Measurements from ENCODE around the gene CDKN1C. TPM values are rescaled to one million over a fixed set of nuclear protein-coding genes. Genes with fewer than 3 reads are reported as not detected.

Gene CDKN1C
- total RNA-seq: 1.1 and 1.4 TPM in 2 replicates

DNA sequence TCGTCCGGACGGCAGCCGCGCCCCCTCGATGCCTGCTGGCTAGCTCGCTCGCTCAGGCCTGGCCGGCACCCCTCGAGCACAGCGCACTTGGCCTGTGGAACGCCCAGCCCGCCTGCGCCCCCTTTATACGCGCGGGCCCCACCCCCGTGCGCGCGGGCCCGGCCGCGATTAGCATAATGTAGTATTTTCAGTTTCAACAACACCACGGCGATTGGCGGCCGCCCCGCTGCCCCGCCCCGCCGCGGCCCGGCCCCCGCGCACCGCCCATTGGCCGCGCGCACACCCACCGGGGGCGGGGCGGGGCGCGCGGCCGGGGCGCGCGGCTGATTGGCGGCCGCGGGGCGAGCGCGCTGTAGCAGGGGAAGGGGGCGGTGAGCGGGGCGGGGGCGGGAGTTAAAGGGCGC is at the start of gene CDKN1C:
Gene CDKN1C, minus strand, starts transcription at position 98 of the 404 bp plus-strand sequence. CDS start 319 bp downstream, outside the sequence.
- ATAC-seq (ENCODE audit: low read depth) (peak; percentile 90), DNase-seq (peak; percentile 77)
- Mint-ChIP-seq H3K4me3 (peak within 1 kb of the TSS; percentile 90), H3K27me3 (peaks cover 9% of the 10 kb centered on the region), H3K4me1 (peaks cover 9% of the 10 kb centered on the region), H3K9me3 (no peaks in the 10 kb centered on the region), H3K36me3 (ENCODE audit: low read depth) (no peaks in the 10 kb centered on the region), H3K27ac (no peak within 1 kb of the TSS)
- CTCF ChIA-PET: interaction anchor here (11.9 kb wide), 1 partner anchor 353 kb away, joined by 334 read pairs; no protein-coding TSS in a partner anchor
- POLR2A ChIA-PET: interaction anchor here (0.9 to 1.6 kb wide), 2 partner anchors 17 to 352 kb away, joined by 3 to 7 read pairs; a partner anchor contains a TSS
- intact Hi-C loops (cut with micrococcal nuclease): loop anchor here (1.0 to 10.0 kb wide), 5 partner anchors 93 to 691 kb away; partner anchors contain the start of genes CARS1, TRPM5 and TSSC4
- TF ChIP-seq CTCF (IDR thresholded peaks at IDR 0.05): no peak

DNA sequence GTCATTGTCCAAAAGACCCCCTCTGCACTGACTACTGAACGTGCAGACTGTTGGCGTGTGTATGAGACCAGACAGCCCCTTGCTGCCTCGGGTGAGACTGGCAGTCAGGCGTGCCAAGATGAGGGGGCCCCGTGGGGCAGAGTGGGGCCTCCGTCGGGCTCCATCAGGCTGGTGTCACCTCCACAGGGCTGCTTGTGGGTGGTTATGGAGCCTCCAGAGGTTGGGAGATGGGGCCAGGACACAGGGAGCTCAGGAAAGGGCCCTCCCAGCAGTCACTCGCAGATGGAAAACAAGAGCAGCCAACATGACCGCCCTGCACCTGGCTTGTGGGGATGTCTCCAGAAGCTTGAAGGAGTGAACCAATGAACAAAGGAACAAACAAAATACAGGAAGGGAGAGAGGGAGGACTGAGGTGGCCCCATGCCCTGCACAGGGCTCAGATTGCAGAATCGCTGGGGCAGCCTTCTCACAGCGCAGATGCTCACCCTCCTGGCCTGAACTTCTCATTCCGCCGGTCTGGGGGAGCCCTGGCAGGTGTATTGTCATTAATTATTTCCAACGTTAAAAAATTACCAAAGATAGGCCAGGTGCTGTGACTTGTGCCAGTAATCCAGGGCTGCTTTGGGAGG is 49.1 kb upstream of the CDKN1C start:
- ChIA-PET POLR2A (no interaction called here), CTCF (no interaction called here)
- intact Hi-C loops (cut with micrococcal nuclease): no loop called here
- TF ChIP-seq CTCF (IDR thresholded peaks at IDR 0.05): no peak
- Mint-ChIP-seq H3K27me3 (peaks cover 6% of the 10 kb centered on the region), H3K27ac (no peak overlapping the region), H3K4me3 (no peak overlapping the region), H3K36me3 (ENCODE audit: low read depth) (peaks cover 2% of the 10 kb centered on the region), H3K9me3 (peaks cover 11% of the 10 kb centered on the region), H3K4me1 (peaks cover 7% of the 10 kb centered on the region)
- no peak for ATAC-seq (ENCODE audit: low read depth)
- no peak for DNase-seq

DNA sequence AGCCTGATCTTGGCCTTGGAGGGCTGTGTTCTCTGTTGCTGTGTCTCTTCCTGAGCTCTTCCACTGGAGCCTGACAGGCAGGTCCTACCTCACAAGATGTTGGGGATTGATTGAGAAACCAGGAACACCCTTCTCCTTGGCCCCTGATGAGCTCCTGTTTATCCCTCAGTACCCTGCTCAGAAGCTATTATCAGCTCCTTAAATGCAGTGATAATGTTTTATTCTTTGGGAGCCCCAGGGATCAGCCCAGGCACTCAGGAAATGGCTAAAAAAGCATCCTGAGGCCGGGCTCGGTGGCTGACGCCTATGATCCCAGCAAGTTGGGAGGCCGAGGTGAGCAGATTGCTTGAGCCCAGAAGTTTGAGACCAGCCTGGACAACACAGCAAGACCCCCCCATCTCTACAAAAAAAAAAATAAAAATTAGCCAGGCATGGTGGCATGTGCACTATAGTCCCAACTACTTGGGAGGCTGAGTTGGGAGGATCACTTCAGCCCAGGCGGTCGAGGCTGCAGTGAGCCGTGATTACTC is 48.5 kb upstream of the CDKN1C start:
- H3K36me3 Mint-ChIP-seq (ENCODE audit: low read depth): peaks cover 2% of the 10 kb centered on the region
- no peak overlapping the region for H3K4me3 Mint-ChIP-seq
- ChIA-PET CTCF (no interaction called here), POLR2A (no interaction called here)
- TF ChIP-seq CTCF (IDR thresholded peaks at IDR 0.05): no peak
- H3K27ac Mint-ChIP-seq: no peak overlapping the region
- H3K27me3 Mint-ChIP-seq: peaks cover 7% of the 10 kb centered on the region
- intact Hi-C loops (cut with micrococcal nuclease): no loop called here
- ATAC-seq (ENCODE audit: low read depth) (no peak), DNase-seq (peak; percentile 4)
- peaks cover 11% of the 10 kb centered on the region for H3K9me3 Mint-ChIP-seq
- H3K4me1 Mint-ChIP-seq: peaks cover 8% of the 10 kb centered on the region

GRCh38 chr11:2933375-2934020 is 47.9 kb upstream of the CDKN1C start:
- POLR2A ChIA-PET: interaction anchor here (0.6 kb wide), 1 partner anchor 65 kb away, joined by 5 read pairs; no protein-coding TSS in a partner anchor
- Mint-ChIP-seq H3K27me3 (peaks cover 9% of the 10 kb centered on the region), H3K9me3 (peaks cover 8% of the 10 kb centered on the region), H3K27ac (no peak overlapping the region), H3K36me3 (ENCODE audit: low read depth) (peaks cover 2% of the 10 kb centered on the region), H3K4me1 (peaks cover 10% of the 10 kb centered on the region), H3K4me3 (no peak overlapping the region)
- intact Hi-C loops (cut with micrococcal nuclease): no loop called here
- peak; percentile 16 for ATAC-seq (ENCODE audit: low read depth)
- no peak for DNase-seq
- CTCF ChIA-PET: no interaction called here
- no peak for TF ChIP-seq CTCF (IDR thresholded peaks at IDR 0.05)

- Mint-ChIP-seq H3K4me1 (peaks cover 15% of the 10 kb centered on the region), H3K36me3 (ENCODE audit: low read depth) (peaks cover 2% of the 10 kb centered on the region), H3K27ac (no peak overlapping the region), H3K27me3 (peaks cover 11% of the 10 kb centered on the region), H3K4me3 (no peak overlapping the region), H3K9me3 (peaks cover 6% of the 10 kb centered on the region)
- DNase-seq: no peak
- intact Hi-C loops (cut with micrococcal nuclease): no loop called here
- ATAC-seq (ENCODE audit: low read depth): no peak
- ChIA-PET POLR2A (interaction anchor here (0.6 kb wide), 1 partner anchor 65 kb away, joined by 5 read pairs; no protein-coding TSS in a partner anchor), CTCF (no interaction called here)
- no peak for TF ChIP-seq CTCF (IDR thresholded peaks at IDR 0.05)
These were observed 47.3 kb upstream of the CDKN1C start for GRCh38 chr11:2932850-2933251.

Data from activated B cell treated with CpG ODN at 0.5 μM for 24 hours (primary cell).